Measurements from ENCODE around the gene ACP2. TPM values are rescaled to one million over a fixed set of nuclear protein-coding genes. Genes with fewer than 3 reads are reported as not detected.

Gene ACP2
- total and polyA plus RNA-seq, 2 donors (not counting 1 experiment from before 2014, with no cell fraction given) = 16.3 to 29.5 TPM

DNA sequence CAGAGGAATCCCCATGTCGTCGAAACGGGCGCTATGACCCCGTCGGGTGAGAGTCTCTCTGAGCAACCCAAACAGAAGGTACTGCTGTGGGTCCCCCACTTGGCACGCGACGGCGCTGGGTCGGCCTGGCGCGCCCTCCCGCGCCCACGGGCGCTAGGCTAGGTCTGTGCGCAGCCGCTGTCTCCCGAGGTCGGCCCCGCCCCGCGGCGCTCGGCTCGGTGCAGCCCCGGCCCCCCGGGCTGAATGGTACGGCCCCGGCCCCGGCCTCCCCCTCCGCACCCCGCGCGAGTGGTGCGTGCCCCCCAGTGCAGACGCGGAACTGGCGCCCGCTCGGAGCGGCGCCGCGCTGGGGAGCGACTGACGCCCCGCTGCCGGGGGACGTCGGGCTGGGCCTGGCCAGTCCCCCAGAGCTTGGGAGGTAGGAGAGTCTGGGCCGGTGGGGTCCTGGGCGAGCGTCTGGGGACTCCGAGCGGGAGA is 21.3 kb upstream of the ACP2 start, which contains the start of gene MADD:
Gene MADD, plus strand, starts transcription at position 305 of the 477 bp plus-strand sequence.
- Histone ChIP-seq H3K9me3 (ENCODE audit: control extremely low read depth in 1 of 3, control insufficient read depth in 2 of 3, insufficient read depth in 1 of 3, low read length in 2 of 3) (no peaks in the 10 kb centered on the region), H2AFZ (ENCODE audit: insufficient read depth, low read depth, low read length, poor library complexity, severe bottlenecking) (peak within 1 kb of the TSS; percentile 96), H3K9ac (ENCODE audit: low read length) (peak within 1 kb of the TSS; percentile 81), H4K20me1 (ENCODE audit: control insufficient read depth, insufficient read depth, low read length, poor library complexity, severe bottlenecking) (peaks cover 35% of the 10 kb centered on the region), H3K79me2 (ENCODE audit: control insufficient read depth, insufficient read depth, low read length) (peaks cover 46% of the 10 kb centered on the region), H3K4me3 (ENCODE audit: control extremely low read depth in 1 of 5, extremely low read depth in 1 of 5, insufficient read depth in 1 of 5, low read depth in 2 of 5, low read length in 4 of 5) (peak within 1 kb of the TSS; percentile 58 to 89 (median 84)), H3K4me1 (ENCODE audit: control insufficient read depth in 2 of 2, insufficient read depth in 2 of 2, low read length in 2 of 2) (peaks cover 47 to 48% of the 10 kb centered on the region in 2 donors), H3K36me3 (replicated peaks in 1 of 2; ENCODE audit: control extremely low read depth in 1 of 2, control insufficient read depth in 1 of 2, extremely low read depth in 1 of 2, insufficient read depth in 2 of 2, low read length in 1 of 2) (peaks cover 0 to 13% of the 10 kb centered on the region in 2 experiments), H3K27ac (ENCODE audit: low read length in 2 of 2) (peak within 1 kb of the TSS; percentile 90 to 92), H3K27me3 (replicated peaks in 1 of 4; ENCODE audit: control extremely low read depth in 1 of 4, control insufficient read depth in 3 of 4, insufficient read depth in 4 of 4, low read length in 3 of 4) (no peaks in the 10 kb centered on the region), H3K4me2 (replicated peaks; ENCODE audit: low read depth, low read length, poor library complexity, severe bottlenecking) (peak within 1 kb of the TSS; percentile 94)
- under 1% methylated on average over 57 of the region's 57 CpGs for WGBS (ENCODE audit: insufficient coverage)
- Mint-ChIP-seq H3K4me1 (peaks cover 55% of the 10 kb centered on the region), H3K27ac (peak within 1 kb of the TSS; percentile 94), H3K27me3 (no peaks in the 10 kb centered on the region), H3K9me3 (ENCODE audit: insufficient read depth) (no peaks in the 10 kb centered on the region), H3K4me3 (peak within 1 kb of the TSS; percentile 89)
- ChIA-PET CTCF (interaction anchor here (1.4 to 2.1 kb wide), 3 partner anchors 11 to 139 kb away, joined by 3 to 7 read pairs (median 4); no protein-coding TSS in a partner anchor), POLR2A (interaction anchor here (0.6 to 1.9 kb wide), 7 partner anchors 21 to 652 kb away, joined by 3 to 8 read pairs (median 4); partner anchors contain the start of genes ACP2 and DDB2)
- peak; percentile 96 for DNase-seq
- no peak for TF ChIP-seq EZH2 (IDR thresholded peaks at IDR 0.05; ENCODE audit: borderline replicate concordance, insufficient read depth, low read depth, low read length, poor library complexity, severe bottlenecking)
- TF ChIP-seq, protein P1, sequence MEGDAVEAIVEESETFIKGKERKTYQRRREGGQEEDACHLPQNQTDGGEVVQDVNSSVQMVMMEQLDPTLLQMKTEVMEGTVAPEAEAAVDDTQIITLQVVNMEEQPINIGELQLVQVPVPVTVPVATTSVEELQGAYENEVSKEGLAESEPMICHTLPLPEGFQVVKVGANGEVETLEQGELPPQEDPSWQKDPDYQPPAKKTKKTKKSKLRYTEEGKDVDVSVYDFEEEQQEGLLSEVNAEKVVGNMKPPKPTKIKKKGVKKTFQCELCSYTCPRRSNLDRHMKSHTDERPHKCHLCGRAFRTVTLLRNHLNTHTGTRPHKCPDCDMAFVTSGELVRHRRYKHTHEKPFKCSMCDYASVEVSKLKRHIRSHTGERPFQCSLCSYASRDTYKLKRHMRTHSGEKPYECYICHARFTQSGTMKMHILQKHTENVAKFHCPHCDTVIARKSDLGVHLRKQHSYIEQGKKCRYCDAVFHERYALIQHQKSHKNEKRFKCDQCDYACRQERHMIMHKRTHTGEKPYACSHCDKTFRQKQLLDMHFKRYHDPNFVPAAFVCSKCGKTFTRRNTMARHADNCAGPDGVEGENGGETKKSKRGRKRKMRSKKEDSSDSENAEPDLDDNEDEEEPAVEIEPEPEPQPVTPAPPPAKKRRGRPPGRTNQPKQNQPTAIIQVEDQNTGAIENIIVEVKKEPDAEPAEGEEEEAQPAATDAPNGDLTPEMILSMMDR (IDR thresholded peaks at IDR 0.05) = no peak
- peak; percentile 83 for ATAC-seq (ENCODE audit: low read depth)
- intact Hi-C loops (cut with micrococcal nuclease) = loop anchor here (1.0 to 5.0 kb wide), 11 partner anchors 22 to 570 kb away; partner anchors contain the start of genes ACP2, ARHGAP1, CKAP5 and DDB2

Measured in B cell (primary cell).